ENCODE data around the gene PTRH2.

PTRH2 gene

GRCh38 chr17:59719526-59719925 is 12.3 kb upstream of the PTRH2 start:
- no peak for DNase-seq (ENCODE audit: low read depth in 2 of 2)

- no peak for DNase-seq (ENCODE audit: low read depth in 2 of 2)
Observed at GRCh38 chr17:59716427-59716826, 9.2 kb upstream of the PTRH2 start.

- DNase-seq (ENCODE audit: low read depth in 2 of 2): no peak
Observed at GRCh38 chr17:59714255-59714654, 7.0 kb upstream of the PTRH2 start.

GRCh38 chr17:59712862-59713261 is 5.6 kb upstream of the PTRH2 start:
- no peak for DNase-seq (ENCODE audit: low read depth in 2 of 2)

GRCh38 chr17:59711936-59712335 is 4.7 kb upstream of the PTRH2 start:
- DNase-seq (ENCODE audit: low read depth in 2 of 2): no peak

GRCh38 chr17:59707971-59708430 is 771 bp upstream of the PTRH2 start:
- no peak for DNase-seq (ENCODE audit: low read depth in 2 of 2)

- DNase-seq (ENCODE audit: low read depth in 2 of 2): no peak
Observed at GRCh38 chr17:59702304-59702703, 4.9 kb downstream of the PTRH2 start.

- DNase-seq (ENCODE audit: low read depth in 2 of 2): no peak
Observed at GRCh38 chr17:59699786-59700185, 7.4 kb downstream of the PTRH2 start.

- no peak for DNase-seq (ENCODE audit: low read depth in 2 of 2)
Observed at GRCh38 chr17:59699218-59699617, 8.0 kb downstream of the PTRH2 start.

GRCh38 chr17:59698143-59698542 is 9.1 kb downstream of the PTRH2 start:
- no peak for DNase-seq (ENCODE audit: low read depth in 2 of 2)

- no peak for DNase-seq (ENCODE audit: low read depth in 2 of 2)
Observed at GRCh38 chr17:59696682-59697277, 10.4 kb downstream of the PTRH2 start.

GRCh38 chr17:59695945-59696681 is 11.1 kb downstream of the PTRH2 start:
- DNase-seq (ENCODE audit: low read depth in 2 of 2): no peak

GRCh38 chr17:59694344-59694743 is 12.9 kb downstream of the PTRH2 start:
- no peak for DNase-seq (ENCODE audit: low read depth in 2 of 2)

- DNase-seq (ENCODE audit: low read depth in 2 of 2): no peak
Observed at GRCh38 chr17:59693582-59693981, 13.6 kb downstream of the PTRH2 start.

GRCh38 chr17:59688496-59688895 is 18.7 kb downstream of the PTRH2 start:
- no peak for DNase-seq (ENCODE audit: low read depth in 2 of 2)

- DNase-seq (ENCODE audit: low read depth in 2 of 2): no peak
Observed at GRCh38 chr17:59688008-59688407, 19.2 kb downstream of the PTRH2 start.

GRCh38 chr17:59684967-59685366 is 22.3 kb downstream of the PTRH2 start:
- no peak for DNase-seq (ENCODE audit: low read depth in 2 of 2)

- no peak for DNase-seq (ENCODE audit: low read depth in 2 of 2)
Observed at GRCh38 chr17:59683283-59683682, 23.9 kb downstream of the PTRH2 start.

- no peak for DNase-seq (ENCODE audit: low read depth in 2 of 2)
Observed at GRCh38 chr17:59680314-59680713, 26.9 kb downstream of the PTRH2 start.

- no peak for DNase-seq (ENCODE audit: low read depth in 2 of 2)
Observed at GRCh38 chr17:59678918-59679317, 28.3 kb downstream of the PTRH2 start.

- DNase-seq (ENCODE audit: low read depth in 2 of 2): no peak
Observed at GRCh38 chr17:59676716-59677115, 30.5 kb downstream of the PTRH2 start.

- no peak for DNase-seq (ENCODE audit: low read depth in 2 of 2)
Observed at GRCh38 chr17:59675231-59675630, 32.0 kb downstream of the PTRH2 start.

GRCh38 chr17:59671386-59671785 is 35.8 kb downstream of the PTRH2 start:
- no peak for DNase-seq (ENCODE audit: low read depth in 2 of 2)

- no peak for DNase-seq (ENCODE audit: low read depth in 2 of 2)
Observed at GRCh38 chr17:59669944-59670343, 37.3 kb downstream of the PTRH2 start.
